Hepatocyte (in vitro differentiated cells): Measurements from ENCODE around the gene C1R. TPM values are rescaled to one million over a fixed set of nuclear protein-coding genes. Genes with fewer than 3 reads are reported as not detected.

Source experiments
- DNase-seq: peaks from one replicate; pipeline ENCODE4 v3.0.0-alpha.2; 2016; ENCODE audit warnings: low spot score
- H2AFZ ChIP-seq: fragments of 200-600 bp; sonication (generic); 2 replicates; pipeline ENCODE4 v1.6.0; 2016; ENCODE audit warnings: antibody characterized with exemption, mild to moderate bottlenecking
- H3K27ac ChIP-seq: fragments of 200-600 bp; sonication (generic); 2 replicates; pipeline ENCODE4 v1.5.1; 2016; ENCODE audit warnings: mild to moderate bottlenecking
- H3K27me3 ChIP-seq: fragments of 200-600 bp; sonication (generic); 2 replicates; pipeline ENCODE4 v1.6.1; 2016
- H3K36me3 ChIP-seq: fragments of 200-600 bp; sonication (generic); replicated peaks from 2 replicates; pipeline ENCODE4 v1.5.1; 2016; ENCODE audit warnings: low read depth; ENCODE audit not compliant: insufficient read depth
- H3K4me1 ChIP-seq: fragments of 200-600 bp; sonication (generic); 2 replicates; pipeline ENCODE4 v1.5.1; 2016; ENCODE audit warnings: mild to moderate bottlenecking, moderate library complexity; ENCODE audit not compliant: insufficient read depth
- H3K4me2 ChIP-seq: fragments of 200-600 bp; sonication (generic); 2 replicates; pipeline ENCODE4 v1.6.0; 2016
- H3K4me3 ChIP-seq: fragments of 200-600 bp; sonication (generic); 2 replicates; pipeline ENCODE4 v1.5.1; 2016; ENCODE audit warnings: mild to moderate bottlenecking
- H3K79me2 ChIP-seq: fragments of 200-600 bp; sonication (generic); 2 replicates; pipeline ENCODE4 v1.6.0; 2017; ENCODE audit warnings: mild to moderate bottlenecking
- H3K9me2 ChIP-seq: fragments of 200-600 bp; sonication (generic); replicated peaks from 2 replicates; pipeline ENCODE4 v1.6.0; 2017; ENCODE audit warnings: mild to moderate bottlenecking; ENCODE audit not compliant: insufficient read depth
- H3K9me3 ChIP-seq: fragments of 200-600 bp; sonication (generic); 2 replicates; pipeline ENCODE4 v1.5.1; 2016; ENCODE audit warnings: low read depth, mild to moderate bottlenecking
- H4K20me1 ChIP-seq: fragments of 200-600 bp; sonication (generic); 2 replicates; pipeline ENCODE4 v1.6.0; 2016; ENCODE audit warnings: mild to moderate bottlenecking; ENCODE audit not compliant: insufficient read depth, poor library complexity, severe bottlenecking
- CTCF ChIP-seq: fragments of 200-600 bp; sonication (generic); IDR thresholded peaks from 2 replicates; pipeline ENCODE4 v1.5.1; 2016; ENCODE audit warnings: antibody characterized with exemption, mild to moderate bottlenecking; ENCODE audit not compliant: poor library complexity
- EZH2 ChIP-seq: fragments of 200-600 bp; sonication (generic); IDR thresholded peaks from 2 replicates; pipeline ENCODE4 v1.6.1; 2016; ENCODE audit warnings: antibody characterized with exemption, mild to moderate bottlenecking, borderline replicate concordance
- EZH2phosphoT487 ChIP-seq: fragments of 200-600 bp; sonication (generic); IDR thresholded peaks from one replicate; pipeline ENCODE4 v1.6.1; 2018; ENCODE audit warnings: antibody characterized with exemption, mild to moderate bottlenecking, low read depth, moderate library complexity; ENCODE audit not compliant: unreplicated experiment, severe bottlenecking
- WGBS: methylation state at CpG from one replicate; pipeline ENCODE4 v1.1.6; 2016; ENCODE audit warnings: low lambda C conversion rate; ENCODE audit errors: missing lambda C conversion rate; 5-methylcytosine and 5-hydroxymethylcytosine counted together
- polyA plus RNA-seq: library from polyadenylated mRNA; unstranded; fragments of >200 nt; fragmentation: Nextera tagmentation; extraction: Ambion mirVana; gene quantifications from 2 replicates; pipeline ENCODE4 v1.2.1, GENCODE V29; 2016
- total RNA-seq: library from RNA; depleted of rRNA; stranded (reverse); fragments of >200 nt; gene quantifications from 2 replicates; pipeline ENCODE4 v1.2.3, GENCODE V29; 2014

C1R gene
- total and polyA plus RNA-seq, 2 experiments from 2014 or later, result 80.1 to 89.6 TPM

- H3K27ac ChIP-seq, result no peak overlapping the region
- WGBS, result 84% methylated on average over 6 of the region's 6 CpGs
Measured at GRCh38 chr12:7069386-7069785, 22.9 kb downstream of the C1R start.

GRCh38 chr12:7068994-7069346 is 23.3 kb downstream of the C1R start:
- H3K4me1 ChIP-seq, result peaks cover 16% of the 10 kb centered on the region
- no peaks in the 10 kb centered on the region for H3K36me3 ChIP-seq
- H3K27me3 ChIP-seq, result no peaks in the 10 kb centered on the region
- no peak overlapping the region for H2AFZ ChIP-seq
- no peaks in the 10 kb centered on the region for H4K20me1 ChIP-seq
- H3K4me2 ChIP-seq, result no peak overlapping the region
- 22% methylated on average over 2 of the region's 2 CpGs for WGBS
- no peak overlapping the region for H3K27ac ChIP-seq
- H3K79me2 ChIP-seq, result no peaks in the 10 kb centered on the region
- H3K9me2 ChIP-seq, result no peaks in the 10 kb centered on the region
- H3K9me3 ChIP-seq, result no peaks in the 10 kb centered on the region
- DNase-seq, result no peak
- TF ChIP-seq EZH2 (no peak), CTCF (no peak), EZH2phosphoT487 (no peak)
- no peak overlapping the region for H3K4me3 ChIP-seq

More at GRCh38 chr12:7069386-7069785, 22.9 kb downstream of the C1R start:
- Histone ChIP-seq H3K4me3 (no peak overlapping the region), H3K4me1 (peaks cover 16% of the 10 kb centered on the region), H3K27me3 (no peaks in the 10 kb centered on the region), H3K9me3 (no peaks in the 10 kb centered on the region), H3K79me2 (no peaks in the 10 kb centered on the region), H3K9me2 (no peaks in the 10 kb centered on the region), H3K36me3 (no peaks in the 10 kb centered on the region), H3K4me2 (no peak overlapping the region), H2AFZ (no peak overlapping the region), H4K20me1 (no peaks in the 10 kb centered on the region)
- TF ChIP-seq EZH2 (no peak), EZH2phosphoT487 (no peak), CTCF (no peak)
- DNase-seq, result no peak

GRCh38 chr12:7068240-7068993 is 23.8 kb downstream of the C1R start:
- peak overlapping the region; percentile 73 for H3K27ac ChIP-seq
- H3K79me2 ChIP-seq, result no peaks in the 10 kb centered on the region
- no peaks in the 10 kb centered on the region for H3K9me3 ChIP-seq
- H2AFZ ChIP-seq, result no peak overlapping the region
- TF ChIP-seq EZH2 (no peak), CTCF (no peak), EZH2phosphoT487 (no peak)
- peaks cover 16% of the 10 kb centered on the region for H3K4me1 ChIP-seq
- H3K4me2 ChIP-seq, result no peak overlapping the region
- 76% methylated on average over 11 of the region's 11 CpGs for WGBS
- no peaks in the 10 kb centered on the region for H3K36me3 ChIP-seq
- peak; percentile 43 for DNase-seq
- no peaks in the 10 kb centered on the region for H3K9me2 ChIP-seq
- H3K4me3 ChIP-seq, result no peak overlapping the region
- H4K20me1 ChIP-seq, result no peaks in the 10 kb centered on the region
- no peaks in the 10 kb centered on the region for H3K27me3 ChIP-seq
